HG03378 (cell line): ENCODE measurements around the gene ATXN7L1.
"Not testable (repeated sequence)": the region's sequence is repeated elsewhere in the genome, so short reads cannot be mapped to it uniquely, and the experiment has no call there.

Experiments
- ATAC-seq: cut with Tn5 transposase; IDR thresholded peaks from one replicate; pipeline ENCODE4 v1.9.1; 2021; ENCODE audit warnings: mild to moderate bottlenecking, moderate library complexity; ENCODE audit not compliant: unreplicated experiment

Gene ATXN7L1

GRCh38 chr7:105623906-105624305 lies 252.5 kb downstream of the ATXN7L1 start:
- no peak for ATAC-seq

DNA sequence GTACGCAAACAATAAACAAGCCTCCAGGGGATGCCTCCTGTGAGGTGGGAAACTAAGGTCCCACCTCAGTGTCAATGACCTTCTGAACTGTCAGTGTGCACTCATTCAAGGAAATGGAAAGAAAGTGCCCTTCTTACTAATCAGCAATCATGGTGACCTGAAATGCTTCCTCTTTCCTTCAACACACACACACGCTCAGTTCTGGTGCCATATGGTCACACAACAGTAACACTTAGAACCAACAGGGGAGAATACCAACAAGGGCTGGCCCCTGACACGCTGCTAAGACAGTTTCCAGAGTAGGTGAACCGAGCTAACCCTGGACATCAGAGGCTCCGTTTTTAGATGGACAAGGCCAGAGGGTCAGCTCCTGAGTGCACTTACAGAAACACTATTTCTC lies 253.0 kb downstream of the ATXN7L1 start:
- ATAC-seq, result no peak

GRCh38 chr7:105622106-105622731 lies 254.2 kb downstream of the ATXN7L1 start:
- ATAC-seq, result no peak

- ATAC-seq, result no peak
Measured at GRCh38 chr7:105621617-105622016, 254.8 kb downstream of the ATXN7L1 start.

DNA sequence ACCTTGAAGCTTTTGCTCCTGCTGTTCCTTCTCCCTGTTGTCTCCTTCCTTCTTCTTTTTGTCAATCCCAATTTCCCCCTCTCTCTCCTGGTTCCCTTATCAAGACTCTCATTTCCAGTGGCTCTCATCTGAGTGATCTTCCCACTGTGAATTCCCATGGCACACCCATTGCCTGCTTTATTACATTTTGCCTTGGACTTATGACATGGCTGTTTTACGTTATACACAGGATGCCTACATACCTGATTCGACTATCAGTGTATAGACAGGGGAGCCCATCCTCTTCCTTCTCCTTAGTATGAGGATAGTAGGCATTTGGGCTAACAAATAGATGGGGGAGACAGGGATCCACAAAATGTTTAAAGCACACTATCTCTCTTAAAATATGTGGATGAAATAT lies 255.2 kb downstream of the ATXN7L1 start:
- no peak for ATAC-seq

GRCh38 chr7:105619590-105619989 lies 256.8 kb downstream of the ATXN7L1 start:
- no peak for ATAC-seq

DNA sequence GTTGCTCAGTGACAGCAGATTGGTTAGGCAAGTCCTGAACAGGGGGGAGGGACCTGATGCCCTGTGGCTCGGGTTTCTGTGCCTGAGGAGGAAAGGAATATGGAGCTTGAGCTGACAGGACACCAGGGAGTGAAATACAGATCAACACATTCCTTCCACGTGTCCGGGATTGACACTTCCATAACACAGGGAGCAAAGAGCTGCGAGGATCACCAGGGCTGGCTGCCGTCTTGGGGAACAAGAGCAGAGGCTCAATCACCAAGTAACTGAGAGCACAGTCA lies 258.4 kb downstream of the ATXN7L1 start:
- no peak for ATAC-seq

DNA sequence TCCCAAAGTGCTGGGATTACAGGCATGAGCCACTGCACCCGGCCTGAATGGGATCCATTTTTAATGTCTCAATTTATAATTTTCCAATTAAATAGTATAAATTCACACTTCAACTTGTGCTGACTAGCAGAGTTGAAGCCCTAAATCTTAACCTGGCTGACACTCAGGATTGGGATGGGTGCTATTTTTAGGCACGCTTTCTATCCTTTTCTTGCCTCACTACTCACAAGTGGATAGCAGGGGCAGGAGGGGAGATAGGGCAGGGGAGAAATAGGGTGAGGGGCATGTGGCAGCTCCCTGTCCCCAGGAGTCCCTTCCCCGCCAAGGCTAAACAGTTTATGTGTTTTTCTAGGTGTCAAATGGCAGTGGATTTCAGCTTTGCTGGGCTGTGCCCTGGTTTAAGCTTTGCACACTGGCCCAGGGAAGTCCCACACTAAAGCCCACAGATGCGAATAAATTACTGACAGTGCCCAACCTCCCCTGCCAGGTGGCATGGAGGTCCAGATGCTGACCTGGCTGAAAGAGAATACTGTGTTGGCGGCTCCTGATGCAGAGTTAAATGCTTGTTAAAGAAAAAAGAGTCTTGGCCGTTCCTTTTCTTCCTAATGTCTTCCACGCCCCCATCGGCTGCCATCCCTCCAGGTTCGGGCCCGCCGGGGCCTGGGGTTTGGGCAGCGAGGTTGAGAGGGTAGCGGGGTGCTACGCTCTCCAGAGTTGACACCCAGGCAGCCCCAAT lies 259.0 kb downstream of the ATXN7L1 start:
- no peak for ATAC-seq

GRCh38 chr7:105614341-105614840 lies 262.0 kb downstream of the ATXN7L1 start:
- no peak for ATAC-seq

- no peak for ATAC-seq
Measured at GRCh38 chr7:105613611-105614330, 262.6 kb downstream of the ATXN7L1 start.

DNA sequence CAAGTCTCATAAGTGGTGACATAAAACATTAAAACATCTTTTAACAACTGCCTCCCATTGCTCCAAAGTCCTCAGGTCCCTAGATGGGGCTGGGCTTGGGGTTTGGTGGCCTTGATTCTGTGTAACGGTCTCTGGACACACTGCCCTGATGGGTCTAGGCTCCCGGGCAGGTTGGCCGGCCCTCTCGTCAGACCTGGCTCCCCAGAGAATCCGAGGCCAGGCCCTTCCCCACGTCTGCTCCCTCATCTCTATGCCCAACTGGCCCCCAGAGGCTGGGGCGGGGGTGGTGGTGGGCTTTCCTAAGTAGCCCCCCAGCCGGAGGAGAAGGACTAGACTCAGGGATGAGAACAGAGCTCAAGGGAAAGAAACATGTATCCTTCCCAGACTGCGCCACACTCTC lies 263.6 kb downstream of the ATXN7L1 start:
- no peak for ATAC-seq

GRCh38 chr7:105611856-105612775 lies 264.3 kb downstream of the ATXN7L1 start:
- no peak for ATAC-seq

DNA sequence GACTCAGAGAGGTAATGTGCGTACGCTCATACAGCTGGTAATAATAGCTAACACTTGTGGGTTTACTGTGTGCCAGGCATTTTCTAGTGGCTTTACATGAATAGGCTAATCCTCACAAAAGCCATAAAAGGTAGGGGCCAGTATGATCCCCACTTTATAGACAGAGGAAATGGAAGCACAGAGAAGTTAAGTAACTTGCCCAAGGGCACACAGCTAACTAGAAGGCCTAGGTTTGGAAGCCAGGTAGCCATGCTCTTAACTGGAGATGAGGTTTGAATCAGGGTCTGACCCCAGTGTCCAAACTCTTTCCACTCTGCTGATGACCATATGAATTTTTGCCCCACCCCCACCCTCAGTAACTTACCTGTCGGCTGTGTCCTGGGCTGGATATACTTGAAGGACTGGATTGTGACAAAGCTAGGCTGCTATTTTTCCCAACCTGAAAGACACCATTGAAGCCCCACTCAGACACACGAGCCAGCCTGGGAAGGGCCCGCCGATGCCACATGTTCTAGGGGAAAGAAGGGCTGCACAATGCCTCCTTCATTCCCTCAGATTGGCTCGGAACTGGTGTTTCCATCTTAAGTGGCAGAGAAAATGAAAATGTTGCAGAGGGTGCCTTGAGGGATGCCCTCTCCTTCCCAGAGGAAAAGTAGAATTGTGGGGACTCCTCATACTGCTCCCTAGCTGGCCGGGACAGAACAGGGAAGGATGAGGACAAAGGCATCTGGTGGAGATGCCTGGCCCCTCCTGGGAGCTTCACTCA lies 266.1 kb downstream of the ATXN7L1 start:
- ATAC-seq, result no peak

DNA sequence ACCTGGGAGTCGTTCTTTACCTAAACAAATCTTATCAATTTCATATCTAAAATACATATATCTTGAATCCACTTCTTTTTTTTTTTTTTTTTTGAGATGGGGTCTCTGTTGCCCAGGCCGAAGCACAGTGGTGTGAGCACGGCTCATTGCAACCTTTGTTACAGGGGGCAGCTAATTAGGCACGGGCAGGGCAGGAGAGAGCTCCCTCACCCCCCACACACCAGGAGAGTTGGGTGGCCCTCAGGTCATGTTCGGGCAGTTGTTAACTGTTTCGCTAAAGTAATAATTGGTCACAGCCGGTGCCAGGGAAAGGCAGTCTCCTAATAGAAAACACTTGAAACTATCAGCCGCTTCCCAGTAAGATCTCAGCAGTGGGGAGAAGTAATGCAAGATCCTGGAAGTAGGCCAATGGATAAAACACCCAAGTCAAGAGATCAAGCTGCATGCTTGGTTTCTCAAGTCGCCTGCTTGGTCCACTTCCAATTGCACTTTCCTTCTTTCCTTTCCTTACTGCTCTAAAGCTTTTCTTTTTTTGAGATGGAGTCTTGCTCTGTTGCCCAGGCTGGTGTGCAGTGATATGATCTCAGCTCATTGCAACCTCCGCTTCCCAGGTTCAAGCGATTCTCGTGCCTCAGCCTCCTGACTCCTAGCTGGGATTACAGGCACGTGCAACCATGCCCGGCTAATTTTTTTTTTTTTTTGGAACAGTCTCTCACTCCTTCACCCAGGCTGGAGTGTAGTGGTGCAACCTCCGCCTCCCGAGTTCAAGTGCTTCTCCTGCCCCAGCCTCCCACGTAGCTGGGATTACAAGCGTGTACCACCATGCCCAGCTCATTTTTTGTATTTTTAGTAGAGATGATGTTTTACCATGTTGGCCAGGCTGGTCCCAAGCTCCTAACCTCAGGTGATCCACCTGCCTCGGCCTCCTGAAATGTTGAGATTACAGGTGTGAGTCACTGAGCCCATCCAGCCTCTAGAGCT lies 273.8 kb downstream of the ATXN7L1 start:
- ATAC-seq, result no peak

DNA sequence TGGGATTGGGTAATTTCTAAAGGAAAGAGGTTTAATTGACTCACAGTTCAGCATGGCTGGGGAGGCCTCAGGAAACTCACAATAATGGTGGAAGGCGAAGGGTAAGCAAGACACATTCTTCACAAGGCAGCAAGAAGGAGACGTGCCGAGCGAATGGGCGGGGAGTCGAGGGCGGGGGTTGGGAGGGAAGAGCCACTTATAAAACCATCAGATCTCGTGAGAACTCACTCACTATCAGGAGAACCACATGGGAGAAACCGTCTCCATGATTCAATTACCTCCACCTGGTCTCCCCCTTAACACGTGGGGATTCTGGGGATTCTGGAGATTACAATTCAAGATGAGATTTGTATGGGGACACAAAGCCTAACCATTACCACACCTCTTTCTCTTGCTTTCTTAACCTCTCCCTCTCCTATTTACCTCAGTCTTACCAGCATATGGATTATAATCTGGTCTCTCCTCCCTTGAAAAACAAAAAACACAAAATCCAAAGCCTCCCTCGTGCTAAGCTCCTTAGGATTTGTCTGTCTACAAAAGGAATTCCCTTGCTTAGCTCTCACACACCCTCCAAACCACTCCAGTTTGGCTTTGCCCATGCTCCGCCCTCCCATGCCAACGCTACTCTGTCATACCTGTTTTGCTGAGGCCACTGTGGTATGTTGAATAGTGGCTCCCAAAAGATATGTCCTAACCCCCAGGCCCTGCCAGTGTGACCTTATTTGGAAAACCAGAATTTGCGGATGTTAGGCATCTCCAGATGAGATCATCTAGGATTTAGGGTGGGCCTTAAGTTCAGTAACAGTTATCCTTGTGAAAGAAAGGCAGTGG lies 275.5 kb downstream of the ATXN7L1 start:
- no peak for ATAC-seq

GRCh38 chr7:105599551-105599950 lies 276.8 kb downstream of the ATXN7L1 start:
- no peak for ATAC-seq

GRCh38 chr7:105599080-105599479 lies 277.3 kb downstream of the ATXN7L1 start:
- not testable (repeated sequence) for ATAC-seq

GRCh38 chr7:105596866-105597265 lies 279.5 kb downstream of the ATXN7L1 start:
- ATAC-seq, result no peak
